ENCODE results near the gene COL25A1.

Gene COL25A1

GRCh38 chr4:109214622-109215301, 87.7 kb downstream of the COL25A1 start:
- DNase-seq = no peak

GRCh38 chr4:109213056-109213455, 89.4 kb downstream of the COL25A1 start:
- no peak for DNase-seq

GRCh38 chr4:109211671-109212070, 90.8 kb downstream of the COL25A1 start:
- no peak for DNase-seq

- DNase-seq = no peak
Observed at GRCh38 chr4:109209647-109210046, 92.8 kb downstream of the COL25A1 start.

GRCh38 chr4:109207898-109208297, 94.6 kb downstream of the COL25A1 start:
- no peak for DNase-seq

GRCh38 chr4:109207061-109207460, 95.4 kb downstream of the COL25A1 start:
- DNase-seq = no peak

- DNase-seq = no peak
Observed at GRCh38 chr4:109206620-109207019, 95.8 kb downstream of the COL25A1 start.

GRCh38 chr4:109205186-109205585, 97.3 kb downstream of the COL25A1 start:
- no peak for DNase-seq

GRCh38 chr4:109199585-109199984, 102.9 kb downstream of the COL25A1 start:
- no peak for DNase-seq

GRCh38 chr4:109195646-109196045, 106.8 kb downstream of the COL25A1 start:
- no peak for DNase-seq

- DNase-seq = no peak
Observed at GRCh38 chr4:109191216-109191615, 111.2 kb downstream of the COL25A1 start.

- DNase-seq = no peak
Observed at GRCh38 chr4:109186458-109186945, 116.0 kb downstream of the COL25A1 start.

- DNase-seq = no peak
Observed at GRCh38 chr4:109185951-109186350, 116.5 kb downstream of the COL25A1 start.

- DNase-seq = no peak
Observed at GRCh38 chr4:109185548-109185947, 116.9 kb downstream of the COL25A1 start.

GRCh38 chr4:109184491-109184961, 117.9 kb downstream of the COL25A1 start:
- no peak for DNase-seq

GRCh38 chr4:109183931-109184490, 118.4 kb downstream of the COL25A1 start:
- DNase-seq = no peak

GRCh38 chr4:109182696-109183095, 119.8 kb downstream of the COL25A1 start:
- DNase-seq = no peak

GRCh38 chr4:109179061-109179460, 123.4 kb downstream of the COL25A1 start:
- no peak for DNase-seq

GRCh38 chr4:109177096-109177810, 125.2 kb downstream of the COL25A1 start:
- DNase-seq = no peak

GRCh38 chr4:109174224-109174953, 128.1 kb downstream of the COL25A1 start:
- DNase-seq = no peak

- no peak for DNase-seq
Observed at GRCh38 chr4:109172301-109172700, 130.2 kb downstream of the COL25A1 start.

GRCh38 chr4:109171070-109171469, 131.4 kb downstream of the COL25A1 start:
- DNase-seq = no peak

GRCh38 chr4:109169170-109169569, 133.3 kb downstream of the COL25A1 start:
- no peak for DNase-seq

Measured in CD4-positive, alpha-beta T cell treated with Interleukin-6 for 4 hours (primary cell).